ENCODE data around the gene TBC1D30. TPM values are rescaled to one million over a fixed set of nuclear protein-coding genes. Genes with fewer than 3 reads are reported as not detected.
"Not testable (repeated sequence)": the region's sequence is repeated elsewhere in the genome, so short reads cannot be mapped to it uniquely, and the experiment has no call there.

The TBC1D30 gene
- polyA plus RNA-seq, 2 of the 4 experiments (the other 2 are of a cell fraction) = 0.65 to 3.5 TPM

- FAIRE-seq (no peak), DNase-seq (ENCODE audit: low read depth in 1 of 2, low spot score in 1 of 2) (no peak), ATAC-seq (no peak)
- no peak overlapping the region for H3K27ac ChIP-seq
- H3K4me2 ChIP-seq = no peak overlapping the region
- no peaks in the 10 kb centered on the region for H3K4me1 ChIP-seq
- no peak overlapping the region for H3K4me3 ChIP-seq
- POLR2A ChIA-PET = no interaction called here
- TF ChIP-seq POLR2A (IDR thresholded peaks at IDR 0.05; ENCODE audit: low read length) = no peak
- TF ChIP-seq PHF8 (IDR thresholded peaks at IDR 0.05; ENCODE audit: borderline replicate concordance, low read depth) = no peak
- no peak for TF ChIP-seq EHMT2 (IDR thresholded peaks at IDR 0.05; ENCODE audit: low read depth)
- no peak for TF ChIP-seq NR3C1 (IDR thresholded peaks at IDR 0.05)
- no peak for TF ChIP-seq MAX (IDR thresholded peaks at IDR 0.05)
- no peak for TF ChIP-seq FOXS1 (CRISPR knock-in tag; IDR thresholded peaks at IDR 0.05)
- TF ChIP-seq ZNF302 (CRISPR knock-in tag; IDR thresholded peaks at IDR 0.05) = no peak
- TF ChIP-seq MAZ (IDR thresholded peaks at IDR 0.05; ENCODE audit: borderline replicate concordance, low read depth, low read length) = no peak
- TF ChIP-seq ZSCAN20 (CRISPR knock-in tag; IDR thresholded peaks at IDR 0.05) = no peak
- no peak for TF ChIP-seq BCL3 (IDR thresholded peaks at IDR 0.05)
- no peak for TF ChIP-seq KDM1A (IDR thresholded peaks at IDR 0.05; ENCODE audit: low read depth)
- CTCF ChIA-PET = interaction anchor here (0.7 to 1.1 kb wide), 3 partner anchors 9 to 51 kb away, joined by 3 to 4 read pairs (median 3); no protein-coding TSS in a partner anchor
- no peaks in the 10 kb centered on the region for H3K9me3 ChIP-seq
Observed at GRCh38 chr12:64840119-64840518, 15.7 kb downstream of the TBC1D30 start.

GRCh38 chr12:64840949-64841717, 16.7 kb downstream of the TBC1D30 start:
- Histone ChIP-seq H3K4me1 (no peaks in the 10 kb centered on the region), H3K4me2 (no peak overlapping the region), H3K9me3 (no peaks in the 10 kb centered on the region), H3K27ac (no peak overlapping the region), H3K4me3 (no peak overlapping the region)
- ATAC-seq (no peak), FAIRE-seq (no peak), DNase-seq (ENCODE audit: low read depth in 1 of 2, low spot score in 1 of 2) (no peak)
- CTCF ChIA-PET = interaction anchor here (1.1 kb wide), 1 partner anchor 50 kb away, joined by 3 read pairs; no protein-coding TSS in a partner anchor
- WGBS (ENCODE audit: missing lambda C conversion rate) = 59% methylated on average over 5 of the region's 5 CpGs
- TF ChIP-seq HOXB13 (CRISPR knock-in tag; IDR thresholded peaks at IDR 0.05; ENCODE audit: low read depth) = no peak
- no peak for TF ChIP-seq REST (IDR thresholded peaks at IDR 0.05)
- TF ChIP-seq USF2 (IDR thresholded peaks at IDR 0.05) = no peak
- TF ChIP-seq MAX (IDR thresholded peaks at IDR 0.05) = no peak
- TF ChIP-seq MYC (IDR thresholded peaks at IDR 0.05; ENCODE audit: borderline replicate concordance, low read length) = no peak
- TF ChIP-seq JUNB (IDR thresholded peaks at IDR 0.05) = no peak
- no peak for TF ChIP-seq HOXB5 (CRISPR knock-in tag; IDR thresholded peaks at IDR 0.05)
- no peak for TF ChIP-seq BHLHE40 (IDR thresholded peaks at IDR 0.05; ENCODE audit: low read depth, low read length)
- TF ChIP-seq FOXS1 (CRISPR knock-in tag; IDR thresholded peaks at IDR 0.05) = no peak
- TF ChIP-seq MAFK (IDR thresholded peaks at IDR 0.05; ENCODE audit: partially characterized antibody) = no peak
- TF ChIP-seq SREBF2 (IDR thresholded peaks at IDR 0.05) = no peak
- TF ChIP-seq RCOR1 (IDR thresholded peaks at IDR 0.05; ENCODE audit: low read depth, low read length) = no peak
- POLR2A ChIA-PET = no interaction called here

- ATAC-seq; H3K9me3 ChIP-seq; H3K4me1 ChIP-seq; POLR2A ChIA-PET; H3K27ac ChIP-seq; H3K4me3 ChIP-seq; CTCF ChIA-PET; FAIRE-seq; DNase-seq (ENCODE audit: low read depth in 1 of 2, low spot score in 1 of 2); H3K4me2 ChIP-seq: not testable (repeated sequence)
- 74% methylated on average over 4 of the region's 4 CpGs for WGBS (ENCODE audit: missing lambda C conversion rate)
Observed at GRCh38 chr12:64848409-64848808, 24.0 kb downstream of the TBC1D30 start.

All from A549 (cell line).